AG04450 (cell line): ENCODE measurements around the gene KLK8. TPM values are rescaled to one million over a fixed set of nuclear protein-coding genes. Genes with fewer than 3 reads are reported as not detected.

Source experiments
- polyA plus RNA-seq: library from polyadenylated mRNA; depleted of rRNA; stranded (reverse); fragments of >200 nt; gene quantifications from 2 replicates; pipeline ENCODE4 v1.2.3, GENCODE V29; 2011; rRNA removed

Gene KLK8
- polyA plus RNA-seq, 1 experiment = not detected

Other genes with a start within 250 kb of the KLK8 start
- gene GPR32, start 231.1 kb downstream of the KLK8 start, polyA plus RNA-seq = not detected in 2 replicates
- not detected in 2 replicates for gene ACP4, start 211.2 kb downstream of the KLK8 start, polyA plus RNA-seq
- not detected in 2 replicates for gene KLK1, start 177.8 kb downstream of the KLK8 start, polyA plus RNA-seq
- gene KLK15, start 168.0 kb downstream of the KLK8 start, polyA plus RNA-seq = not detected in 2 replicates
- not detected in 2 replicates for gene KLK3, start 146.7 kb downstream of the KLK8 start, polyA plus RNA-seq
- not detected in 2 replicates for gene KLK2, start 128.2 kb downstream of the KLK8 start, polyA plus RNA-seq
- gene KLK4, start 90.2 kb downstream of the KLK8 start, polyA plus RNA-seq = not detected in 2 replicates
- not detected in 2 replicates for gene KLK5, start 48.6 kb downstream of the KLK8 start, polyA plus RNA-seq
- not detected in 2 replicates for gene KLK6, start 32.0 kb downstream of the KLK8 start, polyA plus RNA-seq
- gene KLK7, start 17.7 kb downstream of the KLK8 start, polyA plus RNA-seq = not detected in 2 replicates
- not detected in 2 replicates for gene KLK10, start 18.1 kb upstream of the KLK8 start, polyA plus RNA-seq
- gene KLK11, start 25.0 kb upstream of the KLK8 start, polyA plus RNA-seq = not detected in 2 replicates
- not detected in 2 replicates for gene KLK12, start 33.4 kb upstream of the KLK8 start, polyA plus RNA-seq
- not detected in 2 replicates for gene KLK13, start 63.5 kb upstream of the KLK8 start, polyA plus RNA-seq
- gene KLK14, start 81.3 kb upstream of the KLK8 start, polyA plus RNA-seq = not detected in 2 replicates
- 1.7 and 2.1 TPM in 2 replicates for gene CTU1, start 106.8 kb upstream of the KLK8 start, polyA plus RNA-seq
- 0.05 TPM in 1 of 2 replicates, not detected in the other for gene SIGLEC9, start 123.3 kb upstream of the KLK8 start, polyA plus RNA-seq
- not detected in 2 replicates for gene SIGLEC7, start 140.7 kb upstream of the KLK8 start, polyA plus RNA-seq
- gene CD33, start 223.5 kb upstream of the KLK8 start, polyA plus RNA-seq = not detected in 2 replicates
- gene SIGLECL1, start 249.5 kb upstream of the KLK8 start, polyA plus RNA-seq = not detected in 2 replicates